Testis (tissue), 3 donors: ENCODE results near the gene KLHL33. TPM values are rescaled to one million over a fixed set of nuclear protein-coding genes. Genes with fewer than 3 reads are reported as not detected.

Experiments
- DNase-seq: peaks from one replicate; pipeline ENCODE4 v3.0.0-alpha.2; 2019
- H3K27ac ChIP-seq, 2 donors: fragments of 200-600 bp; sonication (generic); one replicate each; pipeline ENCODE4 v1.5.1; 2019
- H3K27me3 ChIP-seq: fragments of 200-600 bp; sonication (generic); one replicate; pipeline ENCODE4 v1.5.1; 2019
- H3K36me3 ChIP-seq: fragments of 200-600 bp; sonication (generic); one replicate; pipeline ENCODE4 v1.5.1; 2017; ENCODE audit warnings: low read depth; ENCODE audit errors: missing control alignments
- H3K4me1 ChIP-seq: fragments of 200-600 bp; sonication (generic); one replicate; pipeline ENCODE4 v1.5.1; 2019
- H3K4me3 ChIP-seq, 2 donors: fragments of 200-600 bp; sonication (generic); one replicate each; pipeline ENCODE4 v1.5.1; 2017 to 2019
- H3K9me3 ChIP-seq: fragments of 200-600 bp; sonication (generic); one replicate; pipeline ENCODE4 v1.5.1; 2017
- POLR2A ChIP-seq: fragments of 450-650 bp; IDR thresholded peaks from one replicate; pipeline ENCODE4 v1.6.1; 2017; ENCODE audit warnings: antibody characterized with exemption, mild to moderate bottlenecking, moderate library complexity
- WGBS, 2 donors: methylation state at CpG; one replicate each; pipeline ENCODE4 v1.1.5; 2018; 5-methylcytosine and 5-hydroxymethylcytosine counted together
- intact Hi-C: fragments of 100-400 bp; cut with DNase I; formaldehyde crosslinking; loops from one replicate; pipeline ENCODE4 v1.15.1; 2023; ENCODE audit warnings: low total_unique reads
- polyA plus RNA-seq: library from polyadenylated mRNA; stranded (reverse); fragments of 350-450 nt; fragmentation: Illumina TruSeq; extraction: RNeasy Lipid Tissue Mini Kit (QIAGEN cat#74804); gene quantifications from one replicate; pipeline ENCODE4 v1.2.3, GENCODE V29; 2014; ENCODE audit warnings: low read depth, low replicate concordance; ENCODE audit not compliant: insufficient read depth
- total RNA-seq, 2 donors: library from RNA; depleted of rRNA; stranded (reverse); fragments of >200 nt; gene quantifications; one replicate each; pipeline ENCODE4 v1.2.3, GENCODE V29; 2016
- TF ChIP-seq, protein P1 (sequence below), 3 experiments: fragments of 450-650 bp in 2 of 3; fragments of 200-600 bp in 1 of 3; sonication (generic) in 1 of 3; IDR thresholded peaks; one replicate each; pipeline ENCODE4 v1.5.1; 2016 to 2019; ENCODE audit warnings: antibody characterized with exemption in 3 of 3, mild to moderate bottlenecking in 2 of 3, moderate library complexity in 1 of 3

KLHL33 gene
- total and polyA plus RNA-seq, 3 donors from 2014 or later = 0.67 to 1.6 (median 1.2) TPM

DNA sequence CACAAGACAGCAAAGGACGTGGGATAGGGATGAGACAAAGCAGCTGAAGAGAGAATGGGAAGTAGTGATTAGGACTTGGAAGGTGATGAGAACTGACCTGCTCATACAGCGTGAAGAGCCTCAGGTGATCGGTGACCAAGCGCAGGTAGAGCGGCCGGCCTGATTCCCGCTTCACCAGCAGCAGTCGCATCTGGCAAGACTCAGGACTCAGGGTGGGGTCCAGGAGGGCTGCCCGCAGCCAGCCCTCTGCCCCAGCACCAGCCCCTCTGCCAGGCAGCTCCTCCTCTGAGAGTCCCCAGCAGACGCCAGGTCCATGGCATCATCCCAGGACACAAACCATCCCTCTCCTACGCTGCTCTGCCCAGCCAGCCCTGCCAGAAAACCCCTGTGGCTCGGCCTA lies 53.4 kb downstream of the KLHL33 start:
- Histone ChIP-seq H3K9me3 (no peaks in the 10 kb centered on the region), H3K4me3 (no peak overlapping the region), H3K4me1 (no peaks in the 10 kb centered on the region), H3K36me3 (no peaks in the 10 kb centered on the region), H3K27me3 (no peaks in the 10 kb centered on the region), H3K27ac (no peak overlapping the region)
- no peak for DNase-seq
- no peak for TF ChIP-seq POLR2A
- TF ChIP-seq, protein P1, sequence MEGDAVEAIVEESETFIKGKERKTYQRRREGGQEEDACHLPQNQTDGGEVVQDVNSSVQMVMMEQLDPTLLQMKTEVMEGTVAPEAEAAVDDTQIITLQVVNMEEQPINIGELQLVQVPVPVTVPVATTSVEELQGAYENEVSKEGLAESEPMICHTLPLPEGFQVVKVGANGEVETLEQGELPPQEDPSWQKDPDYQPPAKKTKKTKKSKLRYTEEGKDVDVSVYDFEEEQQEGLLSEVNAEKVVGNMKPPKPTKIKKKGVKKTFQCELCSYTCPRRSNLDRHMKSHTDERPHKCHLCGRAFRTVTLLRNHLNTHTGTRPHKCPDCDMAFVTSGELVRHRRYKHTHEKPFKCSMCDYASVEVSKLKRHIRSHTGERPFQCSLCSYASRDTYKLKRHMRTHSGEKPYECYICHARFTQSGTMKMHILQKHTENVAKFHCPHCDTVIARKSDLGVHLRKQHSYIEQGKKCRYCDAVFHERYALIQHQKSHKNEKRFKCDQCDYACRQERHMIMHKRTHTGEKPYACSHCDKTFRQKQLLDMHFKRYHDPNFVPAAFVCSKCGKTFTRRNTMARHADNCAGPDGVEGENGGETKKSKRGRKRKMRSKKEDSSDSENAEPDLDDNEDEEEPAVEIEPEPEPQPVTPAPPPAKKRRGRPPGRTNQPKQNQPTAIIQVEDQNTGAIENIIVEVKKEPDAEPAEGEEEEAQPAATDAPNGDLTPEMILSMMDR (IDR thresholded peaks at IDR 0.05) = no peak
- 93 to 94% methylated on average over 2 to 12 of the region's 12 CpGs for WGBS, 2 donors
- intact Hi-C loops = no loop called here

DNA sequence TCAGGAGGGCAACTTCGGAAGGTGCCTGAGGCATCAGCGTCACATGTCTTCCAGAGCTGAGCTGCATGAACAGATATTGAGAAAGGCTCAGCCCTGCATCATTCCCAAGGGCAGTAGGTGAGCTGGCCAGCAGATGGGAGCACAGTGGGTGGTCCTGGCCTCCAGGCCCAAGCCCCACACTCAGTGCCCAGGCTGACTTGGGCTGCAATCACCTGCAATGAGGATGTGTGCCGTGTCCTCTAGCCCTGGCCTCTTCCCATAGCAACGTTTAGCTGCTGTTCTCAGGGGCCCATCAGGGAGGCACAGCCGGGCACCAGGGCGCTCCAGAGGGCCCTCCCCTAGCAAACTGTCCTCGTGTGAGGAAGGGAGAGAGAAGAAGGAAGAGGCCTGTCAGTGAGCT lies 54.6 kb downstream of the KLHL33 start:
- intact Hi-C loops = no loop called here
- Histone ChIP-seq H3K9me3 (no peaks in the 10 kb centered on the region), H3K36me3 (no peaks in the 10 kb centered on the region), H3K27ac (no peak overlapping the region), H3K4me1 (no peaks in the 10 kb centered on the region), H3K27me3 (no peaks in the 10 kb centered on the region), H3K4me3 (no peak overlapping the region)
- no peak for DNase-seq
- WGBS, 2 donors = 83 to 84% methylated on average over 5 to 7 of the region's 7 CpGs
- no peak for TF ChIP-seq POLR2A
- TF ChIP-seq, protein P1 (IDR thresholded peaks at IDR 0.05) = no peak

DNA sequence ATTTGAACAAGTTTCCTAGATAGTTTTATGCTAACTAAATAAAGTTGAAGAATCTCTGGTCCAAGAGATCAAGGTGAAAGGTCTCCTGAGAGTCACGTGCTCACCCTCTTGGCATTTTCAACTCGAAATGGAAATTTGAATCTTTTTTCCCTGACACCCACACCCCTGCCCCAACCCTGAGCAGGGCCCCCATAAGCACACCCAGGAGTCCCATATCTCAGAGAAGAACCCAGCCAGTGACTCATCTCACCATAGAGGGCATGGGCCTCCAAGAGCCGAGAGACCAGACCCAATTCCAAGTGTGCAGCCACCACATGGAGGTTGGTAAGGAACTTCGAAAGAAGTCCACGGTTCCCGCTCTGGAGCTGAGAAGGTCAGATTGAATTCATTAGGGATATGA lies 55.3 kb downstream of the KLHL33 start:
- Histone ChIP-seq H3K27me3 (no peaks in the 10 kb centered on the region), H3K36me3 (no peaks in the 10 kb centered on the region), H3K9me3 (no peaks in the 10 kb centered on the region), H3K4me3 (no peak overlapping the region), H3K4me1 (no peaks in the 10 kb centered on the region), H3K27ac (no peak overlapping the region)
- intact Hi-C loops = no loop called here
- WGBS, 2 donors = 73 to 91% methylated on average over 6 of the region's 6 CpGs
- DNase-seq = no peak
- TF ChIP-seq, protein P1 (IDR thresholded peaks at IDR 0.05) = no peak
- no peak for TF ChIP-seq POLR2A

DNA sequence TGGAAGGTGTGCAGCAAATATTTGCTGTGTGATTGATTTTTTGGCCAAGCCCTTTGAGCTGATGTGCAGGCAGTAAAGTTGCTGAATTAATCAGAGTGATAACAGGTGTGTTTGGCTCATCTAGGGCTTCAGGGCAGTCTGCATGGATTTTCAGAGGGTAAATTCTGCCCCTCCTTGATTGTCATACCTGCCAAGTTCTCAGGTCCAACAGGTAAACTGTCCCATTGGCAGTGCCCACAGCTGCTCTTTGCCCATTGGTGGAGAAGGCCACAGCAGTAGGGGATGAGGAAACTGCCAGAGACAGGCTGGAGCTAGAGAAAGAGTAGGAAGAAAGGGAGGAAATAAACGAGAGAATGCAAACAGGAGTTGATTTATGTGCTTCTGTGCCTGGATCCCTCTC lies 56.2 kb downstream of the KLHL33 start:
- H3K4me3 ChIP-seq = no peak overlapping the region
- H3K27me3 ChIP-seq = no peaks in the 10 kb centered on the region
- TF ChIP-seq POLR2A = no peak
- TF ChIP-seq, protein P1 (IDR thresholded peaks at IDR 0.05) = no peak
- intact Hi-C loops = no loop called here
- no peaks in the 10 kb centered on the region for H3K9me3 ChIP-seq
- no peaks in the 10 kb centered on the region for H3K4me1 ChIP-seq
- H3K27ac ChIP-seq = no peak overlapping the region
- no peaks in the 10 kb centered on the region for H3K36me3 ChIP-seq
- DNase-seq = no peak
- WGBS, 2 donors = 47% methylated on average over 1 of the region's 1 CpG

DNA sequence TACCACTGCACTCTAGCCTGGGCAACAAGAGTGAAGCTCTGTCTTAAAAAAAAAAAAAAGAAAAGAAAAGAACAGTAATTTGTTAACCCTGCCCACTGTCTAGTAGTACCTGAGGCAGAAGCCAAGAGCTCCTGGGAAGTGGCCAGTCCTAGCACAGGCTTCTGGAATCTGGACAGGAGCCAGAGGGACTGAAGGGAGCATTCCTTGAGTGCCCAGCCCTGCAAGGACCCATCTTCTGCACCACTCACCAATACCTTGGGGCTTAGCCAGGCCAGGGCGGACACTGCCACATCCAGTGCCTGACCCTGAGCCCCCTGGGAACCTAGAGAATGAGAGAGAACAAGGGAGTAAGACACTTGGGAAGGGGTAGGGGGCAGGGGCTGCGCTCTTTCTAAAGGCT lies 58.8 kb downstream of the KLHL33 start:
- 93% methylated on average over 2 of the region's 2 CpGs; no CpG with 5 or more reads in 1 of the 2 donors for WGBS, 2 donors
- TF ChIP-seq, protein P1 (IDR thresholded peaks at IDR 0.05) = no peak
- no peak for TF ChIP-seq POLR2A
- Histone ChIP-seq H3K9me3 (no peaks in the 10 kb centered on the region), H3K4me1 (no peaks in the 10 kb centered on the region), H3K27ac (no peak overlapping the region), H3K36me3 (no peaks in the 10 kb centered on the region), H3K4me3 (no peak overlapping the region), H3K27me3 (no peaks in the 10 kb centered on the region)
- no peak for DNase-seq
- intact Hi-C loops = no loop called here
